Astrocyte (in vitro differentiated cells and primary cell): ENCODE measurements around the gene MAPK8IP3.

Experiments used
- CTCF ChIP-seq: IDR thresholded peaks from 2 replicates; pipeline ENCODE4 v1.5.1; 2011; ENCODE audit warnings: low read depth, mild to moderate bottlenecking, inconsistent platforms, low read length, moderate library complexity; ENCODE audit not compliant: insufficient read depth
- EZH2 ChIP-seq: IDR thresholded peaks from 2 replicates; pipeline ENCODE4 v1.6.1; 2012; ENCODE audit warnings: mild to moderate bottlenecking, low read length, inconsistent platforms; ENCODE audit not compliant: insufficient read depth

GRCh38 chr16:1754204-1754603 is 48.2 kb downstream of the MAPK8IP3 start:
- TF ChIP-seq CTCF (no peak), EZH2 (no peak)
